Metanephros (tissue), 1 donor: Measurements from ENCODE around the gene ACAN. TPM values are rescaled to one million over a fixed set of nuclear protein-coding genes. Genes with fewer than 3 reads are reported as not detected.

Experiments
- total RNA-seq: library from RNA; depleted of rRNA; stranded (reverse); fragments of >200 nt; gene quantifications from one replicate; pipeline ENCODE4 v1.2.3, GENCODE V29; 2014

The ACAN gene
- total RNA-seq = 4.0 TPM

GRCh38 chr15:88803241-88803919, at the start of gene ACAN:
Gene ACAN (plus strand): TSS chr15:88803436. CDS start chr15:88836207, 32,771 bp downstream.

GRCh38 chr15:88894819-88895767, 91.9 kb downstream of the ACAN start, which contains the start of gene HAPLN3:
Gene HAPLN3 (minus strand): TSS chr15:88895544. CDS start chr15:88887298, 8,246 bp downstream.

GRCh38 chr15:88913017-88913849, 110.0 kb downstream of the ACAN start, which contains the start of gene MFGE8:
Gene MFGE8 (minus strand): TSS chr15:88913379. CDS start chr15:88913319, 60 bp downstream.

Other genes with a start within 250 kb of the ACAN start
- 8.3 TPM for gene AEN, start 182.1 kb upstream of the ACAN start, total RNA-seq
- 6.2 TPM for gene ISG20, start 164.4 kb upstream of the ACAN start, total RNA-seq
- 6.3 TPM for gene HAPLN3, start 92.1 kb downstream of the ACAN start, total RNA-seq
- gene MFGE8, start 109.9 kb downstream of the ACAN start, total RNA-seq = 80.1 TPM